Right lobe of liver (tissue), 6 donors: ENCODE measurements around the gene PROSER2. TPM values are rescaled to one million over a fixed set of nuclear protein-coding genes. Genes with fewer than 3 reads are reported as not detected.
A peak's percentile ranks its signal among the peaks of the same experiment; 100 is the strongest.

Source experiments
- ATAC-seq, 4 donors: fragments of 200-7000 bp; cut with Tn5 transposase; one replicate each; pipeline ENCODE4 v1.9.1; 2020; ENCODE audit warnings: mild to moderate bottlenecking in 4 of 4, moderate library complexity in 4 of 4
- DNase-seq, 3 donors: peaks; one replicate each; pipeline ENCODE4 v3.0.0-alpha.2; 2020
- H3K27ac ChIP-seq, 3 donors: fragments of 200-600 bp; one replicate each; pipeline ENCODE4 v1.8.0; 2022
- H3K27me3 ChIP-seq, 2 donors: fragments of 200-600 bp; one replicate each; pipeline ENCODE4 v1.8.0; 2022
- H3K36me3 ChIP-seq, 4 donors: fragments of 200-600 bp; sonication (generic) in 1 of 4; one replicate each; pipeline versions ENCODE4 v1.5.1 to v1.8.0; 2017 to 2022; ENCODE audit warnings: control low read depth in 1 of 4
- H3K4me1 ChIP-seq, 4 donors: fragments of 200-600 bp; sonication (generic) in 1 of 4; one replicate each; pipeline versions ENCODE4 v1.5.1 to v1.8.0; 2017 to 2022; ENCODE audit warnings: control low read depth in 1 of 4
- H3K4me3 ChIP-seq, 3 donors: fragments of 200-600 bp; one replicate each; pipeline ENCODE4 v1.8.0; 2022
- H3K9me3 ChIP-seq, 4 donors: fragments of 200-600 bp; sonication (generic) in 1 of 4; one replicate each; pipeline versions ENCODE4 v1.5.1 to v1.8.0; 2017 to 2022; ENCODE audit warnings: control low read depth in 1 of 4
- CTCF ChIP-seq, 4 donors: fragments of 200-600 bp in 3 of 4; fragments of 450-650 bp in 1 of 4; IDR thresholded peaks; one replicate each; pipeline versions ENCODE4 v1.5.1 to v1.8.0; 2016 to 2022; ENCODE audit warnings: antibody characterized with exemption in 4 of 4, mild to moderate bottlenecking in 2 of 4
- POLR2A ChIP-seq: fragments of 450-650 bp; IDR thresholded peaks from one replicate; pipeline ENCODE4 v1.6.1; 2017; ENCODE audit warnings: antibody characterized with exemption, mild to moderate bottlenecking
- whole genome bisulfite sequencing: methylation state at CpG from one replicate; pipeline ENCODE4 v1.1.6; 2018; ENCODE audit warnings: low coverage, low lambda C conversion rate; ENCODE audit not compliant: insufficient coverage; ENCODE audit errors: missing lambda C conversion rate; 5-methylcytosine and 5-hydroxymethylcytosine counted together
- intact Hi-C, 2 donors: fragments of 100-400 bp; cut with DNase I; formaldehyde crosslinking; loops; one replicate each; pipeline versions ENCODE4 v1.11.2 to v1.14.1; 2022
- total RNA-seq, 6 experiments: library from RNA; depleted of rRNA in 2 of 6; stranded (reverse); fragments of >200 nt in 2 of 6; fragmentation: NEBNext Ultra II Directional in 3 of 6; extraction: Animal tissue kit (Norgen Biotek cat#: 25700) in 3 of 6; gene quantifications; one replicate each; pipeline versions ENCODE4 v1.1.0 to v1.2.4, GENCODE V29; 2016 to 2023
- donor health status: DM: no; HTN: yes; CAD: no.
- donor health status: DM: no; HTN: no; CAD: no.
- donor health status: DM: no; HTN: no; CAD: no.
- donor health status: DM: no; HTN: yes; CAD: no.
- donor health status: DM: no; HTN: yes; CAD: no.

Gene PROSER2
- total RNA-seq, 6 experiments from 2014 or later: 24.5 to 65.9 (median 26.8) TPM

DNA sequence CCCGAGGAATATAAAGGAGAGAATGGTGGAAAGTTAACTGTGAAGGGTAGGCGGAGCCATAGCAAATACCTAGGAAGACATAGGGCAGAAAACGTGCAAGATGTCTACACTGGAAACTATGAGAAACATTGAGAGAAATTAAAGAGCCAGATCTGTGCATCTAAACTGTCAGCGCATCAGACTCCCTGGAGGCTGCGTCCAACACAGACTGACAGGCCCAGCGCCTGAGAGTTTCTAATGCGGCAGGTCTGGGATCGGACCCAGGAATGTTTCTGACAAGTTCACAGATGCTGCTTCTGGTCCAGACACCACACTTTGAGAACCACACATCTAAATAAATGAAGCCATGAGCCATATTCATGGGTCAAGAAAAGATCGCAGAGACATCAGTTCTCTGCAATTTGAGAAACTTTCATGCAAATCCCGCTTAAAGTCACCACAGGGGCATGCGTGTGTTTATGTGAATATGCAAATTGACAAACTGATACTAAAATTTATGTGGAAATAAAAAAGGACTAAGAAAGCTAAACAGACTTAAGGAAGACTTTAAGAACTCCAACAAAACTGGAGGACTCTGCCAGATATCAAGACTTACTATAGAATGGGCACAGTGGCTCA, 38.8 kb downstream of the PROSER2 start:
- no peaks in the 10 kb centered on the region for H3K9me3 ChIP-seq
- no peak for TF ChIP-seq POLR2A
- no peak for TF ChIP-seq CTCF (IDR thresholded peaks at IDR 0.05)
- peaks cover 0 to 10% (median 4%) of the 10 kb centered on the region in 4 donors for H3K4me1 ChIP-seq
- WGBS: 83% methylated on average over 6 of the region's 11 CpGs
- intact Hi-C loops: no loop called here
- peaks cover 0 to 39% (median 17%) of the 10 kb centered on the region in 4 donors for H3K36me3 ChIP-seq
- H3K4me3 ChIP-seq: no peak overlapping the region
- H3K27ac ChIP-seq: no peak overlapping the region
- H3K27me3 ChIP-seq: no peaks in the 10 kb centered on the region
- ATAC-seq (no peak), DNase-seq (no peak)

DNA sequence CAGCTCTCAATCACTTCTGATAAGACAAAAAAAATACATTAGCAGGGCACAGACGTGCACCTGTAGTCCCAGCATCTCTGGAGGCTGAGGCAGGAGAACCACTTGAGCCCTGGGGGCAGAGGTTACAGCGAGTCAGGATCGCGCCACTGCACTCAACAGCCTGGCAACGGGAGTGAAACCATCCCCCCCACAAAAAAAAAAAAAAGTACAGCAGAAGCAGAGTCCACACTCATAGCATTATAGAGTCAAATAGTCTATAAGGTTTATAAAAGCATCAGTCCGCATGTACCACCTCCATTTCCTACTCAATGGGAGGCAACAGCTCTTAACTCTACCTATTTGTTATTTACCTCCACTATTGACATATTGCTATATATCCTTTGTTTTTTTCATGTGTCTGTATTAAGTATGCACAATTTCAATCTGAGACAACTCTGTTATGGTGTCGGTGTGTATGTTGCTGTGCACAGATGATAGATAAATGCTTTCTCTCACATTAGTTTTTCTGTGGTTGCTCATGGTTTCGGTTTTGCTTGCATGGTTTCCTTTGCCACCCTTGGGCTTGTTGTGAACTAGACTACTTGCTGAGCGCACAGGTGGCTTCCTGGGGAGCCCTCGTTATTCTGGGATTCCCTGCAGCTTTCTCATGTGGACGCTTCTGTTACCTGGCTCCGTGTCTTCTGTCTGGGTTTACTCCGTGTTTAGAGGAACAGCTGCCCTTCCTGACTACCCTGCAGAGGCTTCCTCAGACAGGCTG, 40.4 kb downstream of the PROSER2 start:
- no peak for DNase-seq
- H3K9me3 ChIP-seq: no peaks in the 10 kb centered on the region
- intact Hi-C loops: no loop called here
- ATAC-seq: peak in 1 of 4 donors; percentile 13
- no peaks in the 10 kb centered on the region for H3K27me3 ChIP-seq
- peaks cover 0 to 10% (median 4%) of the 10 kb centered on the region in 4 donors for H3K4me1 ChIP-seq
- H3K4me3 ChIP-seq: no peak overlapping the region
- TF ChIP-seq POLR2A (no peak), CTCF (IDR thresholded peaks at IDR 0.05) (no peak)
- H3K36me3 ChIP-seq: peaks cover 0 to 43% (median 20%) of the 10 kb centered on the region in 4 donors
- 62% methylated on average over 10 of the region's 13 CpGs for WGBS
- H3K27ac ChIP-seq: no peak overlapping the region

DNA sequence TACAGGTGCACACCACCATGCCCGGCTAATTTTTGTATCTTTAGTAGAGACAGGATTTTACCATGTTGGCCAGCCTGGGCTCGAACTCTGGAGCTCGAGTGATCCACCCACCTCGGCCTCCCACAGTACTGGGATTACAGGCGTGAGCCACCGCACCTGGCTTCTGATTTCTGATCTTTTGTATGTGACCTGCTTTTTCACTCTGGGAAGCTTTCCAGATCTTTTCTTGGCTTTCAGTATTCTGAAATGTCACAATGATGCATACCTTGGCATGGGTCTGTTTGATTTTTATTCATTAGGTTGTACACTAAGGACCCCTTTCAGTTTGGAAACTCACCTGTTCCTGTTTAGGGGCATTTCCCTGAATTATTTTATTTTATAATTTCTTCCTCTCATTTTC, 41.6 kb downstream of the PROSER2 start:
- TF ChIP-seq POLR2A: no peak
- TF ChIP-seq CTCF (IDR thresholded peaks at IDR 0.05): no peak
- DNase-seq: no peak
- no peaks in the 10 kb centered on the region for H3K9me3 ChIP-seq
- peaks cover 0 to 10% (median 4%) of the 10 kb centered on the region in 4 donors for H3K4me1 ChIP-seq
- peak; percentile 65 to 85 (median 84) for ATAC-seq
- intact Hi-C loops: no loop called here
- H3K4me3 ChIP-seq: no peak overlapping the region
- 26% methylated on average over 6 of the region's 6 CpGs for WGBS
- no peak overlapping the region for H3K27ac ChIP-seq
- H3K27me3 ChIP-seq: no peaks in the 10 kb centered on the region
- peaks cover 0 to 47% (median 24%) of the 10 kb centered on the region in 4 donors for H3K36me3 ChIP-seq

DNA sequence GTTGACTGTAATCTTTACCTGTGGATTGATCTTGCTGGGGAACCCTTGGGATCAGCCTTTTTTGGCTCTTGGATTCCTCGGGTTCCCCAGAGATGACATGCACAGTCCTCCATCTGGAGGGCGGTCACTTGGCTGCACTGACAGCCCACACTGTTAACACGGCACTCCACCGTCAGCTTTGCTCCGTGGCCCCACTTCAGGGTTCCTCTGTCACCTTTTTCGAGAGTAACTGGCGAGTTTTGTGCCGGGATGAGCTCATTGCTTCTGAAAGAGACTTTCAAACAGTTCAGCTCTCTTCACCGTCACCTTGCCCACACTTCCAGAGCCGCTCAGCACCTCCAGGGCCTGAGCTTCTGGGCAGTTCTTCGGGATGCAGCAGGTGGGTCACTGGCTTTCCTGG, 42.4 kb downstream of the PROSER2 start:
- Histone ChIP-seq H3K27ac (peak overlapping the region in 2 of 3 donors; percentile 2 to 11), H3K4me3 (no peak overlapping the region), H3K4me1 (peaks cover 0 to 10% (median 4%) of the 10 kb centered on the region in 4 donors), H3K27me3 (no peaks in the 10 kb centered on the region), H3K9me3 (no peaks in the 10 kb centered on the region), H3K36me3 (peaks cover 0 to 52% (median 27%) of the 10 kb centered on the region in 4 donors)
- no peak for ATAC-seq
- TF ChIP-seq CTCF (IDR thresholded peaks at IDR 0.05): no peak
- no peak for TF ChIP-seq POLR2A
- 43% methylated on average over 4 of the region's 11 CpGs for WGBS
- no peak for DNase-seq
- intact Hi-C loops: no loop called here
